Measurements from ENCODE around the gene DLG3.

Gene DLG3

GRCh38 chrX:70470850-70471289, 26.2 kb downstream of the DLG3 start:
- H3K4me3 ChIP-seq, result no peak overlapping the region
- H3K36me3 ChIP-seq (replicated peaks), result no peaks in the 10 kb centered on the region; the same call in 1 of the 2 replicates
- peaks cover 18% of the 10 kb centered on the region for H3K4me1 ChIP-seq
- no peaks in the 10 kb centered on the region for H3K27me3 ChIP-seq (ENCODE audit: low read depth)
- DNase-seq (ENCODE audit: low spot score in 2 of 2), result no peak
- in situ Hi-C loops (cut with MboI; ENCODE audit: low sequenced_read_pairs), result loop anchor here (25.0 kb wide), 1 partner anchor 716 kb away; no protein-coding TSS in a partner anchor
- no peaks in the 10 kb centered on the region for H3K9me3 ChIP-seq

- Histone ChIP-seq H3K27me3 (ENCODE audit: low read depth) (no peaks in the 10 kb centered on the region), H3K36me3 (replicated peaks) (peaks cover 24% of the 10 kb centered on the region), H3K4me3 (no peak overlapping the region), H3K9me3 (no peaks in the 10 kb centered on the region), H3K4me1 (peaks cover 37% of the 10 kb centered on the region)
- peak; percentile 68 to 89 for DNase-seq (ENCODE audit: low spot score in 2 of 2)
- in situ Hi-C loops (cut with MboI; ENCODE audit: low sequenced_read_pairs), result no loop called here
Measured at GRCh38 chrX:70476166-70476933, 31.7 kb downstream of the DLG3 start.

GRCh38 chrX:70476934-70477733, 32.5 kb downstream of the DLG3 start:
- peaks cover 37% of the 10 kb centered on the region for H3K4me1 ChIP-seq
- in situ Hi-C loops (cut with MboI; ENCODE audit: low sequenced_read_pairs), result no loop called here
- H3K4me3 ChIP-seq, result no peak overlapping the region
- H3K9me3 ChIP-seq, result no peaks in the 10 kb centered on the region
- peak; percentile 81 to 84 for DNase-seq (ENCODE audit: low spot score in 2 of 2)
- no peaks in the 10 kb centered on the region for H3K27me3 ChIP-seq (ENCODE audit: low read depth)
- H3K36me3 ChIP-seq (replicated peaks), result peaks cover 32% of the 10 kb centered on the region

- in situ Hi-C loops (cut with MboI; ENCODE audit: low sequenced_read_pairs), result no loop called here
- H3K4me1 ChIP-seq, result peaks cover 37% of the 10 kb centered on the region
Measured at GRCh38 chrX:70477734-70478075, 33.1 kb downstream of the DLG3 start.

GRCh38 chrX:70478526-70479245, 34.1 kb downstream of the DLG3 start:
- Histone ChIP-seq H3K4me3 (no peak overlapping the region), H3K9me3 (no peaks in the 10 kb centered on the region), H3K27me3 (ENCODE audit: low read depth) (no peaks in the 10 kb centered on the region), H3K36me3 (replicated peaks) (peaks cover 35% of the 10 kb centered on the region), H3K4me1 (peaks cover 37% of the 10 kb centered on the region)
- in situ Hi-C loops (cut with MboI; ENCODE audit: low sequenced_read_pairs), result no loop called here
- no peak for DNase-seq (ENCODE audit: low spot score in 2 of 2)

More at GRCh38 chrX:70477734-70478075, 33.1 kb downstream of the DLG3 start:
- Histone ChIP-seq H3K36me3 (replicated peaks) (peaks cover 35% of the 10 kb centered on the region), H3K27me3 (ENCODE audit: low read depth) (no peaks in the 10 kb centered on the region), H3K9me3 (no peaks in the 10 kb centered on the region), H3K4me3 (no peak overlapping the region)
- no peak for DNase-seq (ENCODE audit: low spot score in 2 of 2)

- in situ Hi-C loops (cut with MboI; ENCODE audit: low sequenced_read_pairs), result no loop called here
- peaks cover 35% of the 10 kb centered on the region for H3K36me3 ChIP-seq (replicated peaks)
- no peaks in the 10 kb centered on the region for H3K9me3 ChIP-seq
- no peak for DNase-seq (ENCODE audit: low spot score in 2 of 2)
- no peaks in the 10 kb centered on the region for H3K27me3 ChIP-seq (ENCODE audit: low read depth)
- peaks cover 37% of the 10 kb centered on the region for H3K4me1 ChIP-seq
- no peak overlapping the region for H3K4me3 ChIP-seq
Measured at GRCh38 chrX:70479247-70479921, 34.7 kb downstream of the DLG3 start.

GRCh38 chrX:70479922-70480659, 35.5 kb downstream of the DLG3 start:
- DNase-seq (ENCODE audit: low spot score in 2 of 2), result no peak
- H3K4me3 ChIP-seq, result no peak overlapping the region
- no peaks in the 10 kb centered on the region for H3K9me3 ChIP-seq
- peaks cover 35% of the 10 kb centered on the region for H3K36me3 ChIP-seq (replicated peaks)
- no peaks in the 10 kb centered on the region for H3K27me3 ChIP-seq (ENCODE audit: low read depth)
- in situ Hi-C loops (cut with MboI; ENCODE audit: low sequenced_read_pairs), result no loop called here
- peaks cover 34% of the 10 kb centered on the region for H3K4me1 ChIP-seq

GRCh38 chrX:70480660-70481018, 36.0 kb downstream of the DLG3 start:
- Histone ChIP-seq H3K9me3 (no peaks in the 10 kb centered on the region), H3K27me3 (ENCODE audit: low read depth) (no peaks in the 10 kb centered on the region), H3K4me3 (no peak overlapping the region), H3K36me3 (replicated peaks) (peaks cover 40% of the 10 kb centered on the region), H3K4me1 (peaks cover 31% of the 10 kb centered on the region)
- in situ Hi-C loops (cut with MboI; ENCODE audit: low sequenced_read_pairs), result no loop called here
- DNase-seq (ENCODE audit: low spot score in 2 of 2), result no peak

GRCh38 chrX:70481471-70482270, 37.0 kb downstream of the DLG3 start:
- in situ Hi-C loops (cut with MboI; ENCODE audit: low sequenced_read_pairs), result no loop called here
- H3K9me3 ChIP-seq, result no peaks in the 10 kb centered on the region
- H3K4me3 ChIP-seq, result no peak overlapping the region
- DNase-seq (ENCODE audit: low spot score in 2 of 2), result no peak
- H3K27me3 ChIP-seq (ENCODE audit: low read depth), result no peaks in the 10 kb centered on the region
- peaks cover 43% of the 10 kb centered on the region for H3K36me3 ChIP-seq (replicated peaks)
- peaks cover 24% of the 10 kb centered on the region for H3K4me1 ChIP-seq

GRCh38 chrX:70482300-70482699, 37.7 kb downstream of the DLG3 start:
- in situ Hi-C loops (cut with MboI; ENCODE audit: low sequenced_read_pairs), result no loop called here
- Histone ChIP-seq H3K4me1 (peaks cover 18% of the 10 kb centered on the region), H3K9me3 (no peaks in the 10 kb centered on the region), H3K27me3 (ENCODE audit: low read depth) (no peaks in the 10 kb centered on the region), H3K4me3 (no peak overlapping the region), H3K36me3 (replicated peaks) (peaks cover 50% of the 10 kb centered on the region)
- no peak for DNase-seq (ENCODE audit: low spot score in 2 of 2)

- H3K27me3 ChIP-seq (ENCODE audit: low read depth), result no peaks in the 10 kb centered on the region
- H3K4me1 ChIP-seq, result no peaks in the 10 kb centered on the region
- peaks cover 53% of the 10 kb centered on the region for H3K36me3 ChIP-seq (replicated peaks)
- in situ Hi-C loops (cut with MboI; ENCODE audit: low sequenced_read_pairs), result no loop called here
- H3K9me3 ChIP-seq, result no peaks in the 10 kb centered on the region
- DNase-seq (ENCODE audit: low spot score in 2 of 2), result no peak
- no peak overlapping the region for H3K4me3 ChIP-seq
Measured at GRCh38 chrX:70485466-70485865, 40.8 kb downstream of the DLG3 start.

- H3K36me3 ChIP-seq (replicated peaks), result peaks cover 64% of the 10 kb centered on the region
- DNase-seq (ENCODE audit: low spot score in 2 of 2), result no peak
- H3K27me3 ChIP-seq (ENCODE audit: low read depth), result no peaks in the 10 kb centered on the region
- H3K4me1 ChIP-seq, result no peaks in the 10 kb centered on the region
- in situ Hi-C loops (cut with MboI; ENCODE audit: low sequenced_read_pairs), result no loop called here
- H3K9me3 ChIP-seq, result no peaks in the 10 kb centered on the region
- no peak overlapping the region for H3K4me3 ChIP-seq
Measured at GRCh38 chrX:70488856-70489255, 44.2 kb downstream of the DLG3 start.
